OCI-LY3 (cell line): ENCODE data around the gene DARS2.

Experiments used
- CTCF ChIP-seq: fragments of 200-600, 300-600 bp; sonication (generic); IDR thresholded peaks from 2 replicates; pipeline ENCODE4 v1.5.1; 2014; ENCODE audit warnings: antibody characterized with exemption, low read length, low read depth
- EZH2phosphoT487 ChIP-seq: fragments of 200-600 bp; shearing (Covaris generic); IDR thresholded peaks from 2 replicates; pipeline ENCODE4 v1.6.1; 2018; ENCODE audit warnings: antibody characterized with exemption, mixed run types, low read depth

- TF ChIP-seq CTCF (no peak), EZH2phosphoT487 (no peak)
These were observed 3.1 kb downstream of the DARS2 start for GRCh38 chr1:173827611-173828010.
